Measurements from ENCODE around the gene SEMA6A. TPM values are rescaled to one million over a fixed set of nuclear protein-coding genes. Genes with fewer than 3 reads are reported as not detected.

Gene SEMA6A
- total and polyA plus RNA-seq, 2 of the 13 experiments (the other 11 are each of a cell fraction or from before 2014, with no cell fraction given): 5.1 to 6.5 TPM

- ChIA-PET CTCF (ENCODE audit: low intra/inter-chr PET ratio, low total read pairs) (no interaction called here), POLR2A (interaction anchor here (1.5 kb wide), 1 partner anchor 10 kb away, joined by 3 read pairs; no protein-coding TSS in a partner anchor)
- no peak overlapping the region for H2AFZ ChIP-seq (ENCODE audit: low read length)
- H3K27ac ChIP-seq (ENCODE audit: extremely low read length, insufficient read depth, low read length): no peak overlapping the region
- no peaks in the 10 kb centered on the region for H3K79me2 ChIP-seq (ENCODE audit: insufficient read depth, low read length)
- in situ Hi-C loops (cut with HindIII; ENCODE audit: extremely low pct_ligation_motif_present, low pct_unique_long_range_greater_than_20kb): no loop called here
- 99% methylated on average over 3 of the region's 3 CpGs for WGBS (ENCODE audit: low lambda C conversion rate)
- FAIRE-seq (no peak), DNase-seq (ENCODE audit: low spot score) (no peak), ATAC-seq (no peak)
- intact Hi-C loops (cut with micrococcal nuclease; ENCODE audit: unreplicated experiment): no loop called here
- H3K4me2 ChIP-seq (ENCODE audit: low read depth, low read length): no peak overlapping the region
- no peak for TF ChIP-seq DNMT3B (CRISPR knock-in tag; conservative IDR thresholded peaks at IDR 0.05)
- no peak for TF ChIP-seq ARNTL (CRISPR knock-in tag; IDR thresholded peaks at IDR 0.05)
- no peak for TF ChIP-seq ZNF296 (CRISPR knock-in tag; conservative IDR thresholded peaks at IDR 0.05)
- no peak for TF ChIP-seq DPF2 (CRISPR knock-in tag; IDR thresholded peaks at IDR 0.05; ENCODE audit: borderline replicate concordance, low read depth)
- no peak for TF ChIP-seq KLF13 (CRISPR knock-in tag; IDR thresholded peaks at IDR 0.05)
- TF ChIP-seq ZBED4 (CRISPR knock-in tag; IDR thresholded peaks at IDR 0.05; ENCODE audit: borderline replicate concordance): no peak
- no peak for TF ChIP-seq EP300 (IDR thresholded peaks at IDR 0.05; ENCODE audit: low read depth in 2 of 2, low read length in 2 of 2)
- TF ChIP-seq EP300 (CRISPR knock-in tag; IDR thresholded peaks at IDR 0.05; ENCODE audit: borderline replicate concordance): no peak
- TF ChIP-seq ZGPAT (CRISPR knock-in tag; IDR thresholded peaks at IDR 0.05): no peak
- no peaks in the 10 kb centered on the region for H3K9me3 ChIP-seq (ENCODE audit: low read length)
- no peak overlapping the region for H3K4me3 ChIP-seq (replicated peaks in 1 of 3; ENCODE audit: insufficient read depth in 1 of 3, low read depth in 2 of 3, low read length in 3 of 3)
- H3K27me3 ChIP-seq (ENCODE audit: control insufficient read depth in 1 of 2, insufficient read depth in 2 of 2, low read length in 2 of 2): no peaks in the 10 kb centered on the region
- no TSS peak for BruUV-seq (replicated peaks)
- H3K4me1 ChIP-seq (ENCODE audit: insufficient read depth, low read length): peaks cover 67% of the 10 kb centered on the region
- H3K36me3 ChIP-seq (replicated peaks in 1 of 2; ENCODE audit: control insufficient read depth in 1 of 2, insufficient read depth in 2 of 2, low read length in 2 of 2): peaks cover 3 to 5% of the 10 kb centered on the region in 2 experiments; a peak in 2 of 5 replicates
- H3K9ac ChIP-seq (ENCODE audit: insufficient read depth, low read depth, low read length): no peak overlapping the region
- no peaks in the 10 kb centered on the region for H4K20me1 ChIP-seq (ENCODE audit: insufficient read depth, low read length)
Observed at GRCh38 chr5:116451066-116451465, 123.6 kb downstream of the SEMA6A start.

All from HepG2 (cell line).